Upper lobe of right lung (tissue), 1 donor: ENCODE measurements around the gene EVA1B. TPM values are rescaled to one million over a fixed set of nuclear protein-coding genes. Genes with fewer than 3 reads are reported as not detected.

Experiments
- ATAC-seq: fragments of 200-7000 bp; cut with Tn5 transposase; one replicate; pipeline ENCODE4 v1.9.1; 2020; ENCODE audit warnings: mild to moderate bottlenecking, moderate library complexity
- DNase-seq: peaks from one replicate; pipeline ENCODE4 v3.0.0-alpha.2; 2020
- H3K27ac ChIP-seq: fragments of 200-600 bp; one replicate; pipeline ENCODE4 v1.8.0; 2022
- H3K27me3 ChIP-seq: fragments of 200-600 bp; one replicate; pipeline ENCODE4 v1.8.0; 2022; ENCODE audit warnings: mild to moderate bottlenecking
- H3K36me3 ChIP-seq: fragments of 200-600 bp; one replicate; pipeline ENCODE4 v1.8.0; 2022
- H3K4me1 ChIP-seq: fragments of 200-600 bp; one replicate; pipeline ENCODE4 v1.8.0; 2022
- H3K4me3 ChIP-seq: fragments of 200-600 bp; one replicate; pipeline ENCODE4 v1.8.0; 2022; ENCODE audit warnings: mild to moderate bottlenecking
- H3K9me3 ChIP-seq: fragments of 200-600 bp; one replicate; pipeline ENCODE4 v1.8.0; 2022
- CTCF ChIP-seq: fragments of 200-600 bp; IDR thresholded peaks from one replicate; pipeline ENCODE4 v1.8.0; 2022; ENCODE audit warnings: antibody characterized with exemption
- intact Hi-C: fragments of 100-400 bp; cut with DNase I; formaldehyde crosslinking; loops from one replicate; pipeline ENCODE4 v1.11.0; 2022
- total RNA-seq: library from RNA; stranded (reverse); fragmentation: NEBNext Ultra II Directional; extraction: Animal tissue kit (Norgen Biotek cat#: 25700); gene quantifications from one replicate; pipeline ENCODE4 v1.2.1, GENCODE V29; 2021
- donor health status: DM: no; HTN: yes; CAD: no; lungs with severe emphysema.

Gene EVA1B
- total RNA-seq, 1 donor from 2014 or later: 27.2 TPM

DNA sequence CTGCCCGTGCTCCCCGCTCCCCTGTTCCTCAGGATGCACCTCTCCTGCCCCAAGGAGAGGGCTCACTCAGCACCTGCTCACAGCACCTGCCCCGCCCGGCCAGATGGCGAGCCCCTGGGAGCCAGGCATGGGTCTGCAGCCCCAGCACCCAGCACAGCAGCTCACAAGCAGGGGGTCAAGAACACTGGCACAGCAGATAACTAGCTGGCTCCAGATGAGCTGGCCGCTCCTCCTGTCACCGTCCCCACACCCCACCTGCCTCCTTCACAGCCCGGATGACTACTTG lies 20.9 kb upstream of the EVA1B start:
- H3K27me3 ChIP-seq: no peaks in the 10 kb centered on the region
- H3K9me3 ChIP-seq: no peaks in the 10 kb centered on the region
- DNase-seq (no peak), ATAC-seq (no peak)
- no peak for TF ChIP-seq CTCF
- intact Hi-C loops: loop anchor here (10.0 kb wide), 1 partner anchor 80 kb away; no protein-coding TSS in a partner anchor
- H3K36me3 ChIP-seq: peaks cover 77% of the 10 kb centered on the region
- H3K4me1 ChIP-seq: peaks cover 6% of the 10 kb centered on the region
- no peak overlapping the region for H3K4me3 ChIP-seq
- no peak overlapping the region for H3K27ac ChIP-seq

GRCh38 chr1:36343651-36344394 lies 20.4 kb upstream of the EVA1B start:
- H3K27ac ChIP-seq: no peak overlapping the region
- peaks cover under 1% of the 10 kb centered on the region for H3K4me1 ChIP-seq
- H3K36me3 ChIP-seq: peaks cover 71% of the 10 kb centered on the region
- H3K27me3 ChIP-seq: no peaks in the 10 kb centered on the region
- DNase-seq (no peak), ATAC-seq (no peak)
- no peaks in the 10 kb centered on the region for H3K9me3 ChIP-seq
- no peak overlapping the region for H3K4me3 ChIP-seq
- intact Hi-C loops: loop anchor here (10.0 kb wide), 1 partner anchor 81 kb away; no protein-coding TSS in a partner anchor
- no peak for TF ChIP-seq CTCF

DNA sequence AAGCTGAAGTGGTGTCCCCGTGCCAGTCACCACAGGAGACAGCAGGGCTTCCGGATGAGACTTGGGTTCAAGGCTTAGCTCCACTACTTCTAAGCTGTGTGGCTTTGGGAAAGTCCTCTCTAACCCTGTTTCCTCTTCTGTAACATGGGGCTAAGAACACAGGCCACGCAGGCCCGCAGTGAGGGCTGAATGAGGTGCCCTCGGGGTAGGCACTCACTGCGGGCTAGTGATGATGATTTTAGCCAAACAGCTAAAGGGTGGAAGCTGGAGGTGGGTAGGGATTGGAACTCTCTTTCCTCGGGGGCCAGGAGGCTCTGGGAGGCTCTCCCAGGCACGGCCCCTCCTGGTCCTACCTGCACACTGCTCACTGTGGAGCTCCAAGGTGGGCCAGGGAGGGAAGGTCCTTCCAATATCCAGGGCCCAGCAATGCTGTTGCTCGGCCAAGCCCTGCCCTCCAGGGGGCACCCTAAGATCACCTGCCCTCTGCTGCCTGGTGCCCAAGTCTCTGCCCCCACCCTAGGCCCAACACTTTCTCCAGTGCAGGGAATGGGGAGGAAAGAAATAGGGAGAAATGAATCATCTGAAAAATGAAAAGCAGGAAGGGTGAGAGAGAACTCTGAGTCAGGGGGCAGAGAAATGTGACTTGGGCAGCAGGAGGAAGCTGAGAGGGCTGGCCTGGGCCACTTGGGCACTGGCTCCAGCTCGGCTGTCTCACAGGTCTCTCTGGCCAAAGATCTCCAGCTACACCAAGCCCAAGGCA lies 19.2 kb upstream of the EVA1B start:
- H3K27me3 ChIP-seq: no peaks in the 10 kb centered on the region
- peaks cover 59% of the 10 kb centered on the region for H3K36me3 ChIP-seq
- ATAC-seq (peak; percentile 78), DNase-seq (peak; percentile 75)
- peaks cover 6% of the 10 kb centered on the region for H3K4me1 ChIP-seq
- peak overlapping the region; percentile 37 for H3K27ac ChIP-seq
- no peak overlapping the region for H3K4me3 ChIP-seq
- TF ChIP-seq CTCF: peak; percentile 72
- intact Hi-C loops: loop anchor here (10.0 kb wide), 1 partner anchor 82 kb away; no protein-coding TSS in a partner anchor
- H3K9me3 ChIP-seq: no peaks in the 10 kb centered on the region

GRCh38 chr1:36341626-36342320 lies 18.3 kb upstream of the EVA1B start:
- Histone ChIP-seq H3K27me3 (no peaks in the 10 kb centered on the region), H3K4me1 (peaks cover 6% of the 10 kb centered on the region), H3K4me3 (no peak overlapping the region), H3K9me3 (no peaks in the 10 kb centered on the region), H3K36me3 (peaks cover 51% of the 10 kb centered on the region), H3K27ac (no peak overlapping the region)
- intact Hi-C loops: loop anchor here (10.0 kb wide), 1 partner anchor 83 kb away; no protein-coding TSS in a partner anchor
- DNase-seq (no peak), ATAC-seq (no peak)
- TF ChIP-seq CTCF: no peak

GRCh38 chr1:36339615-36340014 lies 16.2 kb upstream of the EVA1B start:
- H3K36me3 ChIP-seq: peaks cover 32% of the 10 kb centered on the region
- peaks cover 6% of the 10 kb centered on the region for H3K4me1 ChIP-seq
- H3K27ac ChIP-seq: no peak overlapping the region
- intact Hi-C loops: loop anchor here (10.0 kb wide), 1 partner anchor 85 kb away; no protein-coding TSS in a partner anchor
- H3K4me3 ChIP-seq: no peak overlapping the region
- ATAC-seq (no peak), DNase-seq (no peak)
- no peaks in the 10 kb centered on the region for H3K9me3 ChIP-seq
- H3K27me3 ChIP-seq: no peaks in the 10 kb centered on the region
- no peak for TF ChIP-seq CTCF
